Measurements from ENCODE around the gene ALPG.
A peak's percentile ranks its signal among the peaks of the same experiment; 100 is the strongest.
"Not testable (repeated sequence)": the region's sequence is repeated elsewhere in the genome, so short reads cannot be mapped to it uniquely, and the experiment has no call there.

ALPG gene

DNA sequence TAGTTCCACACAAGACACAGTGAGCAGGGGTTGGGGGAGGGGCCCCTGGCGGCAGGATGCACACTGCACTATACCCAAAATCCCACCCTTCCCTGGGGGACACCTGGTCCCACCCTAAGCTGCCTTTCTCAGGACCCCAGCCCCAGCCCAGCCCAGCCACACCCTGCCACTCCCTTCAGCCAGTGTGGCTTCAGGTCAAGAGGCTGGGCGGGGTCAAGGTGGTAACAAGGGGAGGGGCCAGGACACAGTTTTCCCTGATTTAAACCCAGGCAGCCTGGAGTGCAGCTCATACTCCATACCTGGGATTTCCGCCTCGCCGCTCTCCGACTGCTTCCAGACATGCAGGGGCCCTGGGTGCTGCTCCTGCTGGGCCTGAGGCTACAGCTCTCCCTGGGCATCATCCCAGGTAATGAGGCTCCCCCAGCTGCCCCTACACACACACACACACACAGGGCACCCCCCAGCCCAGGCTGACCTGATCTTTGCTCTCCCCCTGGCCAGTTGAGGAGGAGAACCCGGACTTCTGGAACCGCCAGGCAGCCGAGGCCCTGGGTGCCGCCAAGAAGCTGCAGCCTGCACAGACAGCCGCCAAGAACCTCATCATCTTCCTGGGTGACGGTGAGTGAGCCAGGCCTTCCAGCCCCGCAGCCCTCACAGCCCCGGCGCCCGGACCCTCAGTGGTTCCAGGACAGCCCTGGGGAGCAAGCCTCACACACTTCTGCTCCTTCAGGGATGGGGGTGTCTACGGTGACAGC, at the start of gene ALPG:
TSS of gene ALPG (plus strand) at position 289 of the 755 bp plus-strand sequence. CDS start at position 340, 51 bp downstream.
- DNase-seq, result no peak

DNA sequence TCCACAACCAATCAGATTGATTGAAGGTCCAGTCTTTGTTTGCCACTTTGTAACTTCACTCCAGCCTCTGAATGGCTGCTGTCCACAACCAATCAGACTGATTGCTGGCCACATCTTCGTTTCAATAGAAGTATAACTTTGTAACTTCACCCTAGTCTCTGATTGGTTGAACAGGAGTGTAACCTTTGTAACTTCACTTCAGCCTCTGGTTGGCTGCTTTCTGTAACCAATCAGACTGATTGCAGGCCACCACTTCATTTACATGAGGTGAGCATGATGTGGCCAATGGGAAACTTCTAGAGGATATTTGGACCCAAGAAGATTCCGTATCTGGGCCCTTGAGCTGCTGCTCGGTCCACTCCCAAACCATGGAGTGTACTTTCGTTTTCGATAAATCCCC, 45.0 kb upstream of the ALPG start:
- DNase-seq, result no peak

DNA sequence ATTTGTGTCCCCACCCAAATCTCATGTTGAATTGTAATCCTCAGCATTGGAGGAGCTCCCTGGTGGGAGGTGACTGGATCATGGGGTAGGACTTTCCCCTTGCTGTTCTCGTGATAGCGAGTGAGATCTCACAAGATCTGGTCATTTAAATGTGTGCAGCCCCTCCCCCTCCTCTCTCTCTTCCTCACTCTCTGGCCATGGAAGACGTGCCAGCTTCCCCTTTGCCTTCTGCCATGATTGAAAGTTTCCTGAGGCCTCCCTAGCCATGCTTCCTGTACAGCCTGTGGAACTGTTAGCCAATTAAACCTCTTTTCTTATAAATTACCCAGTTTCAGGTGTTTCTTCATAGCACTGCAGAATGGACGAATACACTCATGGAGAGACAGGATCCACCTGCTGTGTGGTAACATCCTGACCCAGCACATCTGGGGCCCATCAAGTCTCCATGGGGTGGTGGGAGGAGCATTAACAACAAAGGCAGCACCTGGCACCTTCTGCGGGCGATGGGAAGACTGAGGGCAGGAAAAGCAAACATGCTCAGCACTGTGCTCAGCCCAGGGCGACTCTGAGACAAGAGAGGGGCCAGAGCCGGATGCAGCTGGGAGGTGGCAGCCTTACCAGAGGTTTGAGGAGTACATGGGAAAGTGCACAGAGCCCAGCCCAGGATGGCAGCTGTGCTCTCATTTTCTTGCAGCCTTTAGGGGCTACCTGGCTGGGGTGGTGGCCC, 44.3 kb upstream of the ALPG start:
- peak; percentile 65 for DNase-seq

DNA sequence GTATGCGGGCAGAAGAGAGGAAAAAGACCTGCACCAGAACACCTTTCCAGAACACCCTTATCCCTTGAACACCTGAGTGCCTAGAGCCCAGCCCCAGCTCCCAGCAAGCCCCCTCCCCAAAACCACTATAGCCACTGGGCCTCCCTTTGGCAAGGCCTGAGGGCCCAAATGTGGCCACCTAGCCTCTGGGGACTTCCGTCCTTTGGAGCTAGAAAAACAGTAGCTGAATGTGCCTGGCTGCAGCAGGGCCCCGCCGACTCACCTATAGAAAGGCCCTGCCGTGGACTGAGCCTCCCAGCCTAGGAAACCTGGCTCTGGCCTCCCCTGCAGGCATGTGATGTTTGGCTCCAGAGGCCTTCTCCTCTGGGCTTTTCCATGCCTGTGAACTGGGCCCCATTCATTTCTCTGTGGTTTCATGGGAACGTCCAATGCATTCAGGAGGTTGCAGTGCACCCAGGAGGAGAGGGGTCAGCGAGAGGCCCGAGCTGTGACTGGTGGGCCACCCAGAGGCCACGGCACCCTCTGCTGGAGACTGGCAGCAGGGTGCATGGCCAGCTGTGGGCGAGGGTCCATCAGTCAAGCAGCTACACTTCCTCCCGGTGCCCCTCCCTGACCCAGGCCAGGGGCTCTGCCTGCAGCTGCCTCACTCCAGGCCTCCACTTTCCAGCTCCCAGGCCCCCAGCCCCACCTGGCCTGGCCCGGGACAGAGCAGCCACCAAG, 43.4 kb upstream of the ALPG start:
- not testable (repeated sequence) for DNase-seq

DNA sequence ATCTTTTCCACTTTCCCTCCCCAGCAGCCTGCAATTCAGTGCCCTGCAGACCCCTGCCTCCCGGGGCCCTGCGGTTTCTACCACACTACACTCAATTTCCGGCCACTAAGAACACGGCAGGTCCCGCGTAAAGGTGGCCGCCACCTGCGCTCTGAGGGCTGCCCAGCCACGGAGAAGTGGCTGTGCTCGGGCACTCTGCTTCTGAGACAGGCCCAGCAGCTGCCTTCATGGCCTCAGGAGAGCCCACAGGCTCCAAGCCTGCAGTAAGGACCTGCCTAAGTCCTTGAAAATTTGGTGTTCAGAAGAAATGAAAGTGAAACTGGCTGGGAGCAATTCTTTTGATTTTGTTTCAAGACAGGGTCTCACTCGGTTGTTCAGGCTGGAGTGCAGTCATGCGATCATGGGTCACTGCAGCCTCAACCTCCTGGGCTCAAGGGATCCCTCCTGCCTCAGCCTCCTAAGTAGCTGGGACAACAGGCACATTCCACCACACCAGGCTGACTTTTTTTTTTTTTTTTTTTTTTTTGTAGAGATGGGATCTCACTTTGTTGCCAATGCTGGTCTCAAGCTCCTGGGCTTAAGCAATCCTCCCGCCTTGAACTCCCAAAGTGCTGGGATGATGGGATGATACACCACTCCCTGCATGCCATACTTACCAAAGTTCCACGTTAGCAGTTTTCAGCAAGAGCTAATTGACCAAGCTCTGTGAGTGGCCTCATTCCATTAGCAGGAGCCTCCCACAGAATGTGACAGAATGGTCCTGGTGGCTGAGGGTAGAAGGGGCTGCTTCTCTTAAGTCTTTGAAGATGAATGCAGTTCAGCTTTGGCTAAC, 42.6 kb upstream of the ALPG start:
- no peak for DNase-seq

DNA sequence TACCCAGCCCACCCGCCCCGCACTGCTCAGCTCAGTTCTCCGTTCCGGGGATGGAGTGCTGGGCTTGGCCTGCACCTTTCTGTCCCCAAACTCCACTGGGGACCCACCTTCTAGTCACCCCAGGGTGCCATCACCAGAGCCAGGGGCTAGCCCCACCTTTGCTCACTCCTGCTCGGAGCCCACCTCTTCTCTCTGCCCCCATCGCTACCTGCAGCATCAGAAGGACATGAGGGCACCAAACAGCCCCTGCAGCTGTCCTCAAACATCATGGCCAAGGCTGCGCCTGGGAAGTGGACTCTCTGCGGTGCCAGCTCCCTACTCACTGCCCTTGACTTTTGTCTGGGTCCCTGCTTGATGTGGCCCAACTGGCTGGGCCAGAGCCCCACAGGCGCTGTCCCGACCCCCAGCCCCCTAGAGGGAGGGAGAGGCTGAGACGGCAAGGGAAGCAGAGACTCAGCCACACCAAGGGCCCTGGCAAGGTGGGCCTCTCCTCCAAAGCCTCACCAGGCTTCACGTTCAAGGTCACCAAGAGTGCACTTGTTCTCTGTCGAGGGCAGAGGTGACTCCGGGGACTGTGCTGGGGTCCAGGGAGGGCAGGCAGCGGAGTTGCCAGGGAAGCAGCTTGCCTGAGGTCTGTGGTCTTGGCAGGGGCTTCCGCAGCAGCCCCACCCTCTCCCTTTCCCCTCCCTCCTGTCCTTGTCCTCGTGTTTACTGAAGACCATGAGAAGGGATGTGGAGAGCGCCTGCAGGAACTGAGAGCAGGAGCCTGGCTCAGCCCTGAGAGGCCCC, 41.6 kb upstream of the ALPG start:
- not testable (repeated sequence) for DNase-seq

DNA sequence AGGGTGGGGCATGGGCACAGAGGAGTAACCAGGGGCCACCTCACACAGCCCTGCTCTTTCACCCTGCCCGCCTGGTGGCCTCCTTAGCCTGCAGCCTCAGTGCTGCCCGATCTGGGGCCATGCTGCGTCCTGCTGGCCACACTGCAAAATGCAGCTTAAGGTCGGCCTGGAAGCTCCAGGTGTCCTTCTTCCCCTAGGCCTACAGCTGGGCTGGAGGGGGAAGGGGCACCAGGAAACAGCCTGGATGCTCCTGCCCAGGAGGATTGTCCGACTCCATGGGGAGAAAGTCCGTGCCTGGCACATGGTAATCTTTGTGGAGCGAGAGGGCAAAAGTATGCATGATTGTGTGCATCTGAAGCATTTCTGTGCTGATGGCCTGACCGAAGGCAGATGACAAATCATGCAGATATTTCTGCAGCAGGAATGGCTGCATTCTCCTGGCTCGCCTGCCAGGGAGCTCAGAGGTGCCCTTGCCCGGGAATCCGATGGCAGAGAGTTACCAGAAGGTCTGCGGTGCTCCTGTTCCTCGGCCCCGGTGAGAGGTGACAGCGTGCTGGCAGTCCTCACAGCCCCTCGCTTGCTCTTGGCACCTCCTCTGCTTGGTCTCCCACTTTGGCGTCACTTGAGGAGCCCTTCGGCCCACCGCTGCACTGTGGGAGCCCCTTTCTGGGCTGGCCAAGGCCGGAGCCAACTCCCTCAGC, 40.9 kb upstream of the ALPG start:
- no peak for DNase-seq

DNA sequence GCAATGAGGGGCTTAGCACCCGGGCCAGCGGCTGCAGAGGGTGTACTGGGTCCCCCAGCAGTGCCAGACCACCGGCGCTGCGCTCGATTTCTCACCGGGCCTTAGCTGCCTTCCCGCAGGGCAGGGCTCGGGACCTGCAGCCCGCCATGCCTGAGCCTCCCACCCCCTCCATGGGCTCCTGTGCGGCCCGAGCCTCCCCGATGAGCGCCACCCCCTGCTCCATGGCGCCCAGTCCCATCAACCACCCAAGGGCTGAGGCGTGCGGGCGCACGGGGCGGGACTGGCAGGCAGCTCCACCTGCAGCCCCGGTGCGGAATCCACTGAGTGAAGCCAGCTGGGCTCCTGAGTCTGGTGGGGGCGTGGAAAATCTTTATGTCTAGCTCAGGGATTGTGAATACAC, 40.2 kb upstream of the ALPG start:
- not testable (repeated sequence) for DNase-seq

DNA sequence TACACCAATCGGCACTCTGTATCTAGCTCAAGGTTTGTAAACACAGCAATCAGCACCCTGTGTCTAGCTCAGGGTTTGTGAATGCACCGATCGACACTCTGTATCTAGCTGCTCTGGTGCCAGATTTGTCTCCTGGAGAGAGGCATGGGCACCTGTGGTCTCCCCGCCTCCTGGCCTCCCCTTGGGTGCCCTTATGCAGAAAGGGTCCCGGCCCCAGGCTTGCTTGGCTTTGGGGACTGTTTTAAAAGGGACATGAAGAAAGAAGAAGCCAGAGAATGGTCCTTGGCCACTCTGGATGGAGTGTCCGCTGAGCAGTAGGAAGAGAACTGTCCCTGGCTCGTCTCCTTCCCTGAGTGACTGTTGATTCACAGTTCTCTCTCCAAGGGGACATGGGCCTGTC, 39.6 kb upstream of the ALPG start:
- DNase-seq, result no peak

DNA sequence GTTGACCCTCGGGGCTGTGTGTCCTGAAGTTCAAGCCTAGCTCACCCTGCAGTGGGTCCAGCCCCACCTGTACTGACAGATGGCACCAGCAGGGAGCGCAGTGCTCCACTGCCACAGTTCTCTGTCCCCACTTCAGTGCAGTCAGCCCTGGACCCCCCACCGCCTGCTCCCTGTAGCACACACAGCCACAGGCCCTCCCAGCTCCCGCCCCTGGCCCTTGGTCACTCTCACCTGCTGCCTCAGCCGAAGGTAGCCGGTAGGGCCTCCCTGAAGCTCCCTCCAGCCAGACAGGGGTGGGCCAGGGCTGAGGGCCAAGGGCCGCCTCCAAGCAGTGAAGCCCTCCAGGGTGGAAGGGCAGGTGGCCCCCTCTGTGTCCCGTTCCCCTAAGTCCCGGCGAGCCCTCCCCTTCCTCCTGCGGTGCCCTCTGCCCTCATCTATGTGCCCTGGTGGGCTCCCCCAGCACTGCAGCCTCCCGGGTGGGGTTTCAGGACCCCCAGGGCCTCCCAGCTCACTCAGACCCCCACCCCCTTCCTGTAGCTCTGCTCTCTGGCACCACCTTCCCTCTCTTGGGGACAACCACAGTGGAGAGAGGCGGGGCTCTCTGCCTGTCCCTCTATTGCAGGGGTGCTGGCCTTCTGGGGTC, 38.9 kb upstream of the ALPG start:
- DNase-seq, result no peak

DNA sequence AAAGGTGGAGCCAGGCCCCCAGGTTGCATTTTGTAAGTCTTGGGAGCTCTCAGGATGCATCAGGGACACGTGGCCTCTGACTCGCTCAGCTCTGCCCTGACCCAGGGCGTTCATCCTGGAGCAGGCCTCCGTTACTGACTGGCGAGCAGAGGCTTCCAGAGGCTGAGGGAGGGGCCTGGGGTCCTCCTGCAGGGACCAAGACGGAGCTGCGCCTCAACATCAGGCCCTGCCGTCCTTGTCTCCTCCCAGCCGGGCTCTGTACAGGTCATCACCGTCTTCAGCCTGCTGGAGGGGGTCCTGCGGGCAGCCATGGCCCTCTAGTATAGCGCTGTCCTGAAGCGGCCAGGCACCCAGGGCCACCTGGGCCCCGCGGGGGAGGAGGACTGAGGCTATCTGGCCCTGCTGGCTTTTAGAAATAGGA, 38.3 kb upstream of the ALPG start:
- DNase-seq, result no peak

DNA sequence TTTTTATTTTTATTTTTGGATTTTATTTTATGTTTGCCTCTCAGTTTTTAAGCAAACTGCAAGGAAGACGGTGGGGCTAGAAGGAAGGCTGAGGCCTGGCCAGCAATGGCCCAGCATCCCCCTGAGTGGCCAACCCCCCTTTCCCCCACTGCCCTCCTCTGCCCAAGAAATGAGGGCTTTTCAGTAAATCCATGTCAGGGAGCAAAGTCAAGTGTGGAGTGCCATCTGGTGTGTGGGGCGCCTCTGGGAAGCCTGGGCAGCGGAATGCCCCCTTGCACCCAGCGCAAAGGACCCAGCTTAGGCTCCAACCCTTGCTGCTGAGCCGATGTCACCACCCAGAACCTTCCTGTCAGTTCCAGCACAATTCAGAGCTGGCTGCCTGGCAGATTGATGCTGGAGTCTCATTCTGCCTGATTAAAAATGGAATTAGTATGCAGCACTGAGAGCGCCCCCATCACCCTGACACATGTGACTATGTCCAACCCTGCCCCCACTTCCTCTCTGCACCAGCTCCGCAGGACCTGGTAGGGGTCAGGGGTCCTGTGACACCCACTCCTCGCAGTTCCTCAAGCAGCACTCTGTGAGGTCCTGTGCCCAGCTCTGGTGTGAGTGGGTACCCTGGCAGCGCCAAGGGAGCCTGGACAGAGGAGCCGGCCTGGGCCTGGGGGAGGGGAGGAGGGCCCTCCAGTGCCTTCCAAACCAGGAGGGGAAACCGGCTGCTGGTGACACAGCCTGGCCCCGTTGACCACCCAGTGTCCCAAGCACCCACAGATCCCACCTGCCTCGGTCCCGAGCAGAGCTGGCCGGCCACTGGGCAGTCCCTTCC, 37.3 kb upstream of the ALPG start:
- DNase-seq, result no peak

DNA sequence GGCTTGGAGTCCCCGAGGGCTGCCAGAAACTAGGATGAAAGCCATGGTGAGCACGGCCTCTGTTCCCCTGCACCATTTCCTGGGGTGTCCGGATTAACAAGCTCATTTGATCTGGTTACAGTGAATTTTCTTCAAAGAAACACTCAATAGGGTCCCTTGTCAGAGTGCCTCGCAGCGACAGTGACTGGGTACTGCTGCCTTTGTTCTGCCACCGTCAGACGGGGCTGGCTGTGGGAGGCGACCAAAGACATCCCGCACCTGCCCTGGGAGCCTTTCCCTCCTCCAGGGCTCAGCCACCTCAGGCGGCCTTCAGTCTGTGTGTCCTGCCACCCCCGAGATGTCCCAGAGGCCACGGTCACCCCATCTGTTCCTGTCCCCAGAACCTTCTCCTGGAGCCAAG, 36.6 kb upstream of the ALPG start:
- not testable (repeated sequence) for DNase-seq

DNA sequence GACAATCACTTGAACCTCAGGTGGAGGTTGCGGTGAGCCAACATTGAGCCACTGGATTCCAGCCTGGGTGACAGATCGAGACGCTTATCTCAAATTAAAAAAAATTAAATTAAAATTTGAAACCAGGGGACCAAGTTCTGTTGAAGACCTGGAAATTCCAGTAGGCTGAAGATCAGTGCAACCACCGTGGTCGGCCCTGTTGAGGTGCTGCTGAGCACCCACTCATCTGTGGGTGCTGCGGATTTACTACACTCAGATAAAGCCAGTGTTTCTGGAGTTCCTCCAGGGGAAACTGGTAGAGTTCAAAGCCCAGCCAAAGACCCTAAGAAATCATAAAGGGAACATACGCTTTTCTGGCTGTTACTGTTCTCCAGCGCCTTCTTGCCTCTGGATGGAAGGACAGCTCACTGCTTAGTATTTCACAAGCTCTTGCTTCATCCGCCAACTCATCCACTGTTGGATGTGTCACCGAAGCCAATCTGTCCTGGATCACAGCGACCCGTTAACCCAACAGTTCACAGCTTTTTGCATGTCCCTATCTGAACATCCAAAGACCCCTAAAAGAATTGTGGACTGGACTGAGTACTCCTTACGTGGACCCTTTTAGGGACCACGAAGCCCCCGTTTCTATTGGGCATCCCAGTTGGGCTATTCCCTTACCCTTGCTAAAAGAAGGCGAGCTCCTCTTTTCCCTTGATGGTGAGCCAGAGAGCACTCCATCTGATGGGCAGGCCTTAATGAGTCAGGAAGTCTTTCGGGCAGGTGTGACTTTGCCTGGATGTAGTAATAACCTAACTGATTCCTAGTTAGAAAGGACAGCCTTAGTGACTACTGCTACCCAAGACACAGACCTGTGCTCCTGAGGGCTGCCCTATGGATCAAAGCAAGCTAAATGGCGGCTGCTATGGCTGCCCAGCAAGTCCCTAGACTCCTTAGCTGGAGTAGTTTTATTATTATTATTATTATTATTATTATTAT, 34.1 kb upstream of the ALPG start:
- DNase-seq, result no peak

DNA sequence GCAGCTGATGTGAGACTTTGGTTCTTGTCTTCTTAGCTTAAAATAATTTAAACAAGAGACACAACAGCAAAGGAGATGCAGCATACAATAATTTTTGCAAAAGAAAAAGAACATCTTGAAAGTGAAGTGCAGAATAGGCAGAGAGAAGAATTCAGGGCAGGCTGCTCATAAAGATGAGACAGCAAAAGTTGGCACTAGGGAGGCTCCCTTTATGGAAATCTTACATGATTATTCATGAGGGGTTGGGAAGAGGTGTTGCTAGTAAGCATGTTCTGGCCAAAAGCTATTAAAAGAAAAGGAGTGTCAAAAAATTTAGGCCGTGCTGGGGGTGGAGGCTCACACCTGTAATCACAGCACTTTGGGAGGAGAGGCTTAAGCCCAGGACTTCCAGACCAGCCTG, 32.3 kb upstream of the ALPG start:
- DNase-seq, result no peak

DNA sequence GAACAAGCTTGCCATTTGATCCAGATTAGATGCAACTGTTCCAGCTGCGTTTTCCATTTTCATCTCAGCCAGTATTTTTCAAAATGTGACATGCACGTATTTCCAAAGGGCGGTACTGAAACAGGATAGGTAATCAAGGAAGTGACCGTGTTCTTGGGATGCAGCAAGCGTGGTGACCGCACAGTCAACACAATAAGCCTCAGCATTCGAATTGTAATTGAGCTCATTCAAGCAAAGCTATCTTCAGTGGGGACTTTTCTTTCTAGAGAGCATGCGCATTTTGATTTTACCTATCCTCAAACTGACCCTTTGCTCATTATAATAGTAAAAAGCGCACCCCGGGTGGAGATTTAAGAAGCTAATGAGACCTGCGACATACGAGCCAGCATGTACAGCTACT, 31.5 kb upstream of the ALPG start:
- no peak for DNase-seq

DNA sequence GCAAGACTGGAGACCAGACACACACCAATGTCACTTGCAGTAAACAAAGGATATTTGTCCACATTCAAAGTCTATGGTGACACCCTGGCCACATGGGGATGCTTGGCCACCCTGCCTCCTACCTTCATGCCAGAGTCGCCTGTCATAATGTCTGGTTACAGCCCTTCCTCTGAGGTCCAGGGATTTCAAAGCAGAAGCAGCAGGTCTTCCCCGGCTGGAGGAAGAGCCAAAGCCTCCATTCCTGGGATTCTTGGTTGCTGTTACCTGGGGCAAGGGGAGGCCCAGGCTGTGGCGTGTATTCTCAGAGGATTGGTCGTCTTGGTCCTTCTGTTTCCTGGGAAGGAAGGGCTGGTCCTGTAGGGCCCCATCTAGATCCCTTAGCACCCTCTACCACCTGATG, 30.4 kb upstream of the ALPG start:
- DNase-seq, result no peak

DNA sequence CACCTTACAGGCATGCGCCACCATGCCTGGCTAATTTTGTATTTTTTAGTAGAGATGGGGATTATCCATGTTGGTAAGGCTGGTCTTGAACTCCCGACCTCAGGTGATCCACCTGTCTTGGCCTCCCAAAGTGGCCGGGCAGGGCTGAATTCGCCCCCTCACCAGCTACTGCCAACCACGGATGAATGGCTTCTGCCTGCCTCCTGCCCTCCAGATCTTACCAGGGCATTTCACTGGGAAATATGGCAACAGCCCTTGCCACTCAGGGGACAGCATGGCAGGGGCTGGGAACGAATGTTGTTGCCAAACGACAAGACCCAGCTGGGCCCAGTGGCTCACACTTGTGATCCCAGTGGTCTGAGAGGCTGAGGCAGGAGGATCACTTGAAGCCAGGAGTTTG, 29.9 kb upstream of the ALPG start:
- no peak for DNase-seq

DNA sequence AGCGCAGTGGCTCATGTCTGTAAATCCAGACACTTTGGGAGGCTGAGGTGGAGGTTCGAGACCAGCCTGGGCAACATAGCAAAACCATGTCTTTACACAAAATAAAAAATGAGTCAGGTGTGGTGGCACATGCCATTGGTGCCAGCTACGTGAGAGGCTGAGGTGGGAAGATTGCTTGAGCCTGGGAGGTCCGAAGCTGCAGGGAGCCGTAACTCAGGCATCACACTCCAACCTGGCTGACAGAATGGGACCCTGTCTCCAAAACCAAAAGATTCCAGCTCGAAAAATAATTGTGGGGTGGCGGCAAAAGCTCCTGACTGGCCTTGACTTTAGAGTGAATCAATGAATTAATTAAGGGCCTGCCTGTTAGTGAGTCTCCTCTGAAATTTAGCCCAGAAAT, 29.3 kb upstream of the ALPG start:
- no peak for DNase-seq
